ENCODE measurements around the gene PGGT1B. TPM values are rescaled to one million over a fixed set of nuclear protein-coding genes. Genes with fewer than 3 reads are reported as not detected.

Gene PGGT1B
- total RNA-seq, 4 donors from 2014 or later = 6.8 to 14.5 (median 11.1) TPM

- TF ChIP-seq CTCF (IDR thresholded peaks at IDR 0.05) = no peak
- ATAC-seq (ENCODE audit: low FRiP score) = no peak
These were observed 34.4 kb upstream of the PGGT1B start for GRCh38 chr5:115297031-115297430.

GRCh38 chr5:115296124-115297022 lies 33.7 kb upstream of the PGGT1B start, which contains the start of gene CCDC112:
Gene CCDC112, minus strand, starts transcription at chr5:115296654. Its CDS starts 111 bp downstream, at chr5:115296543.
- no peak for TF ChIP-seq CTCF (IDR thresholded peaks at IDR 0.05)
- ATAC-seq (ENCODE audit: low FRiP score) (peak; percentile 90), DNase-seq (ENCODE audit: low spot score) (peak; percentile 49)

More at GRCh38 chr5:115297031-115297430, 34.4 kb upstream of the PGGT1B start:
- DNase-seq (ENCODE audit: low spot score) = no peak

- no peak for DNase-seq (ENCODE audit: low spot score)
- ATAC-seq (ENCODE audit: low FRiP score) = no peak
These were observed 33.1 kb upstream of the PGGT1B start for GRCh38 chr5:115295777-115296123.

GRCh38 chr5:115291397-115291796 lies 28.7 kb upstream of the PGGT1B start:
- DNase-seq (ENCODE audit: low spot score) (no peak), ATAC-seq (ENCODE audit: low FRiP score) (no peak)
- no peak for TF ChIP-seq CTCF (IDR thresholded peaks at IDR 0.05)

More at GRCh38 chr5:115295777-115296123, 33.1 kb upstream of the PGGT1B start:
- no peak for TF ChIP-seq CTCF (IDR thresholded peaks at IDR 0.05)

- no peak for TF ChIP-seq CTCF (IDR thresholded peaks at IDR 0.05)
- ATAC-seq (ENCODE audit: low FRiP score) (no peak), DNase-seq (ENCODE audit: low spot score) (no peak)
These were observed 26.4 kb upstream of the PGGT1B start for GRCh38 chr5:115289104-115289503.

- TF ChIP-seq CTCF (IDR thresholded peaks at IDR 0.05) = no peak
- DNase-seq (ENCODE audit: low spot score) (no peak), ATAC-seq (ENCODE audit: low FRiP score) (no peak)
These were observed 21.3 kb upstream of the PGGT1B start for GRCh38 chr5:115284021-115284420.

- ATAC-seq (ENCODE audit: low FRiP score) = no peak
- TF ChIP-seq CTCF (IDR thresholded peaks at IDR 0.05) = no peak
- DNase-seq (ENCODE audit: low spot score) = no peak
These were observed 19.5 kb upstream of the PGGT1B start for GRCh38 chr5:115282131-115282530.

Data from omental fat pad (tissue), 4 donors.